NCI-H187 (cell line): ENCODE measurements around the gene LCOR.
A peak's percentile ranks its signal among the peaks of the same experiment; 100 is the strongest.
"Not testable (repeated sequence)": the region's sequence is repeated elsewhere in the genome, so short reads cannot be mapped to it uniquely, and the experiment has no call there.

Experiments used
- DNase-seq, 2 experiments: peaks; one replicate each; lab custom pipeline; 2025; lab: John Stamatoyannopoulos, UW

LCOR gene

GRCh38 chr10:96831867-96832720 is at the start of gene LCOR:
LCOR (plus strand) TSS chr10:96832298; CDS start chr10:96949058, 116,760 bp downstream.
- peak; percentile 53 for DNase-seq

- DNase-seq: no peak
These were observed 47.8 kb upstream of the LCOR start for GRCh38 chr10:96784253-96784652.

GRCh38 chr10:96789571-96790108 is 42.5 kb upstream of the LCOR start:
- no peak for DNase-seq

- no peak for DNase-seq
These were observed 40.2 kb upstream of the LCOR start for GRCh38 chr10:96791902-96792301.

- no peak for DNase-seq
These were observed 37.0 kb upstream of the LCOR start for GRCh38 chr10:96794836-96795733.

- DNase-seq: no peak
These were observed 34.6 kb upstream of the LCOR start for GRCh38 chr10:96797485-96797884.

- DNase-seq: no peak
These were observed 28.8 kb upstream of the LCOR start for GRCh38 chr10:96803288-96803664.

GRCh38 chr10:96814264-96814663 is 17.8 kb upstream of the LCOR start:
- DNase-seq: no peak

- not testable (repeated sequence) for DNase-seq
These were observed 13.1 kb upstream of the LCOR start for GRCh38 chr10:96818971-96819370.

- no peak for DNase-seq
These were observed 11.3 kb upstream of the LCOR start for GRCh38 chr10:96820765-96821164.

- DNase-seq: no peak
These were observed 5.7 kb upstream of the LCOR start for GRCh38 chr10:96826438-96826837.

- DNase-seq: no peak
These were observed 3.5 kb upstream of the LCOR start for GRCh38 chr10:96828609-96829008.

GRCh38 chr10:96829029-96829773 is 2.9 kb upstream of the LCOR start:
- no peak for DNase-seq

GRCh38 chr10:96830511-96831199 is 1.4 kb upstream of the LCOR start:
- peak in 1 of 2 experiments; percentile 12 for DNase-seq

GRCh38 chr10:96831200-96831866 is 765 bp upstream of the LCOR start:
- no peak for DNase-seq

GRCh38 chr10:96832721-96833219 is 672 bp downstream of the LCOR start:
- DNase-seq: peak; percentile 20 to 53

- no peak for DNase-seq
These were observed 1.3 kb downstream of the LCOR start for GRCh38 chr10:96833220-96834001.

- DNase-seq: no peak
These were observed 2.0 kb downstream of the LCOR start for GRCh38 chr10:96834120-96834519.

- no peak for DNase-seq
These were observed 3.8 kb downstream of the LCOR start for GRCh38 chr10:96835899-96836298.

GRCh38 chr10:96838529-96838928 is 6.4 kb downstream of the LCOR start:
- DNase-seq: no peak
